ENCODE measurements around the gene MTHFD1L.
"Not testable (repeated sequence)": the region's sequence is repeated elsewhere in the genome, so short reads cannot be mapped to it uniquely, and the experiment has no call there.

The MTHFD1L gene

GRCh38 chr6:151041686-151042085 is 176.2 kb downstream of the MTHFD1L start:
- no peak for DNase-seq (ENCODE audit: low read depth)

- DNase-seq (ENCODE audit: low read depth), result not testable (repeated sequence)
Observed at GRCh38 chr6:151042911-151043330, 177.4 kb downstream of the MTHFD1L start.

- no peak for DNase-seq (ENCODE audit: low read depth)
Observed at GRCh38 chr6:151043944-151044343, 178.4 kb downstream of the MTHFD1L start.

- no peak for DNase-seq (ENCODE audit: low read depth)
Observed at GRCh38 chr6:151044465-151045441, 179.3 kb downstream of the MTHFD1L start.

- DNase-seq (ENCODE audit: low read depth), result not testable (repeated sequence)
Observed at GRCh38 chr6:151045511-151046222, 180.2 kb downstream of the MTHFD1L start.

- no peak for DNase-seq (ENCODE audit: low read depth)
Observed at GRCh38 chr6:151051164-151051563, 185.7 kb downstream of the MTHFD1L start.

- no peak for DNase-seq (ENCODE audit: low read depth)
Observed at GRCh38 chr6:151052021-151052646, 186.6 kb downstream of the MTHFD1L start.

GRCh38 chr6:151054306-151054705 is 188.8 kb downstream of the MTHFD1L start:
- DNase-seq (ENCODE audit: low read depth), result no peak

- no peak for DNase-seq (ENCODE audit: low read depth)
Observed at GRCh38 chr6:151056230-151056907, 190.9 kb downstream of the MTHFD1L start.

- DNase-seq (ENCODE audit: low read depth), result no peak
Observed at GRCh38 chr6:151057061-151057460, 191.6 kb downstream of the MTHFD1L start.

GRCh38 chr6:151058021-151058733 is 192.7 kb downstream of the MTHFD1L start:
- DNase-seq (ENCODE audit: low read depth), result no peak

GRCh38 chr6:151059612-151060095 is 194.2 kb downstream of the MTHFD1L start:
- DNase-seq (ENCODE audit: low read depth), result no peak

GRCh38 chr6:151060096-151060765 is 194.7 kb downstream of the MTHFD1L start:
- DNase-seq (ENCODE audit: low read depth), result peak; percentile 74

GRCh38 chr6:151060766-151061531 is 195.4 kb downstream of the MTHFD1L start:
- no peak for DNase-seq (ENCODE audit: low read depth)

GRCh38 chr6:151063352-151063751 is 197.8 kb downstream of the MTHFD1L start:
- DNase-seq (ENCODE audit: low read depth), result no peak

- DNase-seq (ENCODE audit: low read depth), result no peak
Observed at GRCh38 chr6:151063842-151064647, 198.5 kb downstream of the MTHFD1L start.

GRCh38 chr6:151065027-151065815 is 199.7 kb downstream of the MTHFD1L start:
- DNase-seq (ENCODE audit: low read depth), result no peak
